RPMI7951 (cell line): ENCODE results near the gene FAM177B. TPM values are rescaled to one million over a fixed set of nuclear protein-coding genes. Genes with fewer than 3 reads are reported as not detected.
"Not testable (repeated sequence)": the region's sequence is repeated elsewhere in the genome, so short reads cannot be mapped to it uniquely, and the experiment has no call there.

Source experiments
- DNase-seq: peaks from one replicate; pipeline ENCODE4 v3.0.0-alpha.2; 2012; ENCODE audit warnings: low read depth
- total RNA-seq: library from RNA; depleted of rRNA; stranded (reverse); fragments of >200 nt; shearing (Covaris generic); gene quantifications from 2 replicates; pipeline ENCODE4 v1.2.3, GENCODE V29; 2014

Gene FAM177B
- total RNA-seq, 1 experiment from 2014 or later, result not detected

DNA sequence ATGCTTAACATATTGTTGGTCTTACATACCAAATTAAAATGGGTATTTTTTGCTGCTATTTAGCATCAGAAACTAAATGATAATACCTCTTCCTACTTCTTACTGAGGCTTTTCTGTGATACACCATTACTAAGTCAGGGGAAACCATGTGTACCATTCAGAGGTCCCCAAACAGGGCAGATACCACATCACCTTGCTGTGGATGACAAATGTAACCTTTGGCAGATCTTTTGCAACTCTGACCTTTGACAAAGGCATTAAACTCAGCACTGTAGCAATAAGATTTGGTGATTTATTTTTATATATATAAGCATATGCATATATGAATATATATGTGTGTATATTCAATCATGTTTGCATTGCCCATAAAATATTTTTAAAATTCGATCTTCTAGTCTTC, 2.9 kb downstream of the FAM177B start:
- DNase-seq, result no peak

DNA sequence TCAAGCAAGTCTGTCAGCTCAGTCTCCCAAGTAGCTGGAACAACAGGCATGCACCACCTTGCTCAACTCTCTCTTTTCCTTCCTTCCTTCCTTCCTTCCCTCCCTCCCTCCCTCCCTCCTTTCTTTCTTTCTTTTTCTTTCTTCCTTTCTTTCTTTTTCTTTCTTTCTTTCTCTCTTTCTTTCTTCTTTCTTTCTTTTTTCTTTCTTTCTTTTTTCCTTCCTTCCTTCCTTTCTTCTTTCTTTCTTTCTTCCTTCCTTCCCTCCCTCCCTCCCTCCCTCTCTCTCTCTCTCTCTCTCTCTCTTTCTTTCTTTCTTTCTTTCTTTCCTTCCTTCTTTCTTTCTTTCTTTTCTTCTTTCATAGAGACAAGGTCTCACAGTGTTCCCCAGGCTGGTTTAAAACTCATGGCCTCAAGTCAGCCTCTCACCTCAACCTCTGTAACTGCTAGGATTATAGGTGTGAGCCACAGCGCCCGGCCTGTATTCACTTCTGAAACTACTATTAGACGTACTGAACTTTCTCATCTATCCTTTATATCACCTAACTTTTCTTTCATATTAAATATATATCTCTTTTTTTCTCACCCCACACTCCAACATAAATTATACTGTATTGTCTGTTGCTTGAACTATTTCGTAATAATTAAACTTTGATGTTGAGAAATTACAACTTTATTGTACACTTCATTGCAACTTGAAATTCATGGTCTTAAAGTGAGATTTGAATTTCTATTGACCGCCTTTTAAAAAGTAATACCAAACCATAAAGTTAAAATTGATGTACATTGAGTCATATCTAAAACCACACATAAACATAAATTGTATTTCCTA, 4.8 kb downstream of the FAM177B start:
- not testable (repeated sequence) for DNase-seq

- peak; percentile 34 for DNase-seq
These were observed 12.9 kb downstream of the FAM177B start for GRCh38 chr1:222749927-222750326.

GRCh38 chr1:222750651-222751050, 13.6 kb downstream of the FAM177B start:
- no peak for DNase-seq

DNA sequence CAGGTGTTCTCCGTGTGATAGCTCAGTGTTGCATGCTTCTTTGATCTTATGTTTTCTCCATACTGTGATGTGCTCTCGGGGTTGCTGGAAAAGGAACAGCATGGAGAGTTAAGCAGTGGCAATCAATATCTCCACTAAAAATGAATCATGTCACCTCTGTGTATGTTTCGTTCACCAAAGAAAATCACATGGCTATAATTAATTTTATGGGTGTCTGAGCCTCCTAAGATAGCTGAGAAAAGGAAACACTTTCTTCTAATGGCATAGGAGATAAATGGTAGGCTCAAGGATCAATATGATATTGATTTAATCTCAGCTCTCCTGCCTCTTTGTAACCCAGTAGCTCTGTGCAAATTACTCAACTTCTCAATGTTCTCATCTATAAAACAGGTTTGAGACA, 14.3 kb downstream of the FAM177B start:
- DNase-seq, result no peak

GRCh38 chr1:222754366-222755139, 17.6 kb downstream of the FAM177B start:
- peak; percentile 58 for DNase-seq

GRCh38 chr1:222757646-222758268, 20.8 kb downstream of the FAM177B start:
- DNase-seq, result no peak

- no peak for DNase-seq
These were observed 22.5 kb downstream of the FAM177B start for GRCh38 chr1:222759451-222760035.

- no peak for DNase-seq
These were observed 24.1 kb downstream of the FAM177B start for GRCh38 chr1:222761083-222761482.

GRCh38 chr1:222762178-222762577, 25.2 kb downstream of the FAM177B start:
- DNase-seq, result not testable (repeated sequence)

GRCh38 chr1:222767152-222767571, 30.2 kb downstream of the FAM177B start:
- no peak for DNase-seq

DNA sequence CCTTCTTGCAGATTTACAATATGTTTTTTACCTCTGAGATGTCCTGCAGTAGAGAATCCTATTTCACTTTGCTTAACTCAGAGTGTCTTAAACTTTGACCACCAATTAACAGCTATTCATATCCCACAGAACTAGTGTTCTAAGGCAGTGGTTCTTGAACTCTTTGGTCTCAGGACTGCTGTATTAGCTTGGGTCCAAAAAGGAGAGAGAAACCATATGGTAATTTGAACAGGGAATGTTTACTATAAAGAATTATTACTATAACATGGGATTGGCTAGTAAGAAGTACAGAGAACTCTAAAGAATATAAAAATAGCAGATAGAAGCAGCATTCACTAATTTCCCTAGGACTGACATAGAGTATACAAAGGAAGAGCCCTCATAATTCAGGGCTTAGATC, 31.6 kb downstream of the FAM177B start:
- no peak for DNase-seq

- DNase-seq, result no peak
These were observed 32.2 kb downstream of the FAM177B start for GRCh38 chr1:222769181-222769580.

DNA sequence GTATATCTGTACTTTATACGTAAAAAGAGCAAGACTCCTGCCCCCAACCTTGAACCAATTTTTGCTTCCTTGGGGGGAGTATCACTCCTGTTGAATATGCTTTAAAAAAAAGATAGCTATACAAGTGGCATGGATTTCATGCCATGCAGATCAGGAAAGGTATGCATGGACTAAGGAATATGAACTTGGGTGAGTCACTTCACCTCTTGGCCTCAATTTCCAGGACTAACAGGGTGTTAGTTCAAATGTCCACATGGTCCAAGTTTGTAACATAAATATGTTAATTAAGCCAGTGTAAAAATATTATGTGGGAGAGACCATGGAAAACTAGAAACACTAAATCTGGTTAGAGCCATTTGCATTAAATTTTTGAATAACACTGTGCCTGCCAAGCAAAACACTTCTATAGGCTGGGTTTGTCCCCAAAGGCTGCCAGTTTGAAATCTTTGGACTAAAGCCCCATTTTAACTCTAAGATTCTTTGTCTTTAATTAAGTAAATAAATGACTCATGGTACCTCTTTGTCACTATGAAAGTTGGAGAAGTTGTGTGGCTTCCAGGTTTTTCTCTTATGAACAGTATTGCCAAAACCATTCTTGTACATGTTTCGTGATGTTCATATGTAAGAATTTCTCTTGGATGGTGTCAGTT, 33.1 kb downstream of the FAM177B start:
- peak; percentile 6 for DNase-seq

GRCh38 chr1:222772996-222773379, 36.0 kb downstream of the FAM177B start:
- DNase-seq, result peak; percentile 64

DNA sequence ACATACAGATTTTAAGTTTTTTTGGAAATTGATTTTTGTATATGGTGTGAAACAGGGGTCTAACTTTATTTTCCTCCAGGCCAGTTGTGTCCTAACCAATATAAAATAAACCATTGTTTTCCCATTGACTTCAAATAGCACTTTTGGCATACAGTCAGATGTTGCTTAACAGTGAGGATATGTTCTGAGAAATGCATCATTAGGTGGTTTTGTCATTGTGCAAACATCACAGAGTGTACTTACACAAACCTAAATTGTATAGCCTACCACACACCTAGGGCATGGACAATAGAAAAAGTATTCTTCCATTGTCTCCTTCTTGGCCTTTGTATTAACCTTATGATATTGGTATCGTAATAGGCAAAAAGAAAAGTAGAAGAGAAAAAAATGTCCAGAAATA, 40.5 kb downstream of the FAM177B start:
- no peak for DNase-seq

GRCh38 chr1:222777977-222778376, 41.0 kb downstream of the FAM177B start:
- DNase-seq, result no peak

- no peak for DNase-seq
These were observed 44.2 kb downstream of the FAM177B start for GRCh38 chr1:222781251-222781650.

DNA sequence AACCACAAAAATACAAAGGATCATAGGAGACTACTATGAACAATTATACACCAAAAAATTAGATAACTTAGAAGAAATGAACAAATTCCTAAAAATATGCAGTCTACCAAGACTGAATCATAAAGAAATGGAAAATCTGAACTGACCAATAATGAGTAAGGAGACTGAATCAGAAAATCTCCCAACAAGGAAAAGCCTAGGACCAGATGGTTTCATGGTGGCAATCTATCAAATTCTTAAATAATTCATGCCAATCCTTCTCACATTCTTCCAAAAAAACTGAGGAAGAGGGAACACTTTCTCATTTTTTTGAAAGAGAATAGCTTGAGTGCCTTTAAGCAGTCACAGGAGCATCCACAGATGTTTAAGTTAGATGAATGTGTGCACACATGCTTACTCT, 46.0 kb downstream of the FAM177B start:
- no peak for DNase-seq

- no peak for DNase-seq
These were observed 47.4 kb downstream of the FAM177B start for GRCh38 chr1:222784371-222784770.

GRCh38 chr1:222784916-222785315, 47.9 kb downstream of the FAM177B start:
- peak; percentile 35 for DNase-seq

DNA sequence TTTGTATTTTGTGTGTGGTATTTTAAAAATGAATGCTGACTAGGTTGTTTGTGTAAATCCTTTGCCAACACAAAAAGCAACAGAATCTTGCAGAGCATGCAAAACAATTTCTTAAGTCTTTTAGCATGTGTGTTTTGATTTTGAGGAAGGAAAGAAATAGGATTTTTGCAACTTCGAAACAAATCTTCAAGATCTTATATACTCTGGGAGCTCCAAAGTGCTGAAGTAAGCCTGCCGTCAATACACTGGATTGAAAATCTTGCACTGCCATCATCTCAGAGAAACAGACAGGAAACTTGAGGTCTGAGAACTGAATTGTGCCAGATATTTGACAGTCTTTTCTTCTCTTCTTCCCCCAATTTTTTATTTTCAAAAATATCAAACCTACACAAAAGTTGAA, 48.5 kb downstream of the FAM177B start:
- DNase-seq, result no peak
